IMR-90 (cell line): ENCODE results near the gene ATG10. TPM values are rescaled to one million over a fixed set of nuclear protein-coding genes. Genes with fewer than 3 reads are reported as not detected.

ENCODE experiments used
- ATAC-seq: fragments of 200-7000 bp; cut with Tn5 transposase; 2 replicates; pipeline ENCODE4 v1.9.1; 2020; ENCODE audit warnings: low read depth, mild to moderate bottlenecking, moderate library complexity
- BruUV-seq: library from RNA; stranded (reverse); fragments of 400-500 nt; replicated peaks from 2 replicates; lab custom pipeline; 2021; lab: Mats Ljungman, UMichigan
- CTCF ChIA-PET: fragments of 300-600 bp; formaldehyde crosslinking; extraction: SDS; loops from one replicate; lab custom pipeline; 2021; ENCODE audit warnings: antibody characterized with exemption; lab: Yijun Ruan, JAX
- POLR2A ChIA-PET: fragments of 300-600 bp; sonication (Branson Sonifier 250); formaldehyde crosslinking; loops from one replicate; lab custom pipeline; 2022; ENCODE audit warnings: antibody characterized with exemption; ENCODE audit not compliant: unreplicated experiment; lab: Charles Lee
- DNase-seq: peaks from one replicate; pipeline ENCODE4 v3.0.0; 2013
- H2AFZ ChIP-seq: replicated peaks from 2 replicates; pipeline ENCODE3; 2013; ENCODE audit warnings: low read length, mild to moderate bottlenecking; ENCODE audit not compliant: poor library complexity
- H2AK5ac ChIP-seq: 2 replicates; pipeline ENCODE4 v1.6.1; 2013; ENCODE audit warnings: low read depth, low read length, inconsistent platforms
- H2AK9ac ChIP-seq: replicated peaks from 2 replicates; pipeline ENCODE3; 2013; ENCODE audit warnings: mild to moderate bottlenecking, low read depth, low read length, moderate library complexity; ENCODE audit not compliant: poor library complexity
- H2BK120ac ChIP-seq: 2 replicates; pipeline ENCODE4 v1.6.1; 2013; ENCODE audit warnings: low read depth, low read length, inconsistent platforms
- H2BK15ac ChIP-seq: 3 replicates; pipeline ENCODE4 v1.6.1; 2013; ENCODE audit warnings: low read depth, low read length, inconsistent platforms
- H2BK20ac ChIP-seq: 2 replicates; pipeline ENCODE4 v1.6.1; 2013; ENCODE audit warnings: low read depth, mild to moderate bottlenecking, inconsistent platforms, low read length, moderate library complexity
- H2BK5ac ChIP-seq: 2 replicates; pipeline ENCODE4 v1.6.1; 2013; ENCODE audit warnings: mild to moderate bottlenecking, low read depth, low read length, inconsistent platforms; ENCODE audit not compliant: poor library complexity, severe bottlenecking
- H3K14ac ChIP-seq: replicated peaks from 2 replicates; pipeline ENCODE4 v1.6.1; 2013; ENCODE audit warnings: low read depth, low read length, inconsistent platforms
- H3K18ac ChIP-seq: 2 replicates; pipeline ENCODE4 v1.6.1; 2013; ENCODE audit warnings: low read depth, low read length, control low read depth
- H3K23ac ChIP-seq: 2 replicates; pipeline ENCODE4 v1.6.1; 2013; ENCODE audit warnings: low read depth, low read length, inconsistent platforms
- H3K27ac ChIP-seq: 2 replicates; pipeline ENCODE4 v1.5.1; 2013; ENCODE audit warnings: mild to moderate bottlenecking, control low read depth, low read length; ENCODE audit not compliant: insufficient read depth
- H3K27me3 ChIP-seq: 2 replicates; pipeline ENCODE4 v1.6.1; 2013; ENCODE audit warnings: low read length; ENCODE audit not compliant: control insufficient read depth, insufficient read depth
- H3K36me3 ChIP-seq: 2 replicates; pipeline ENCODE4 v1.6.1; 2013; ENCODE audit warnings: low read length, mixed read lengths; ENCODE audit not compliant: control insufficient read depth, insufficient read depth
- H3K4ac ChIP-seq: 2 replicates; pipeline ENCODE4 v1.6.1; 2013; ENCODE audit warnings: low read depth, low read length, inconsistent platforms
- H3K4me1 ChIP-seq: 2 replicates; pipeline ENCODE4 v1.6.1; 2013; ENCODE audit warnings: low read length, mixed read lengths; ENCODE audit not compliant: control insufficient read depth, insufficient read depth
- H3K4me2 ChIP-seq: 2 replicates; pipeline ENCODE4 v1.6.1; 2013; ENCODE audit warnings: low read depth, mild to moderate bottlenecking, control low read depth, low read length, moderate library complexity
- H3K4me3 ChIP-seq: 2 replicates; pipeline ENCODE4 v1.5.1; 2013; ENCODE audit warnings: low read depth, mild to moderate bottlenecking, control low read depth, low read length, moderate library complexity; ENCODE audit not compliant: insufficient read depth
- H3K56ac ChIP-seq: 2 replicates; pipeline ENCODE4 v1.6.1; 2013; ENCODE audit warnings: low read length, inconsistent platforms; ENCODE audit not compliant: insufficient read depth; ENCODE audit errors: extremely low read depth
- H3K79me1 ChIP-seq, 2 experiments: 2 replicates each; pipeline ENCODE4 v1.6.1; 2013; ENCODE audit warnings: low read length in 2 of 2, inconsistent platforms in 1 of 2, low read depth in 1 of 2
- H3K9ac ChIP-seq: 2 replicates; pipeline ENCODE4 v1.6.1; 2013; ENCODE audit warnings: low read depth, low read length, control low read depth
- H3K9me1 ChIP-seq: 2 replicates; pipeline ENCODE4 v1.6.1; 2013; ENCODE audit warnings: low read length, inconsistent platforms; ENCODE audit not compliant: insufficient read depth
- H3K9me3 ChIP-seq: 2 replicates; pipeline ENCODE4 v1.6.1; 2013; ENCODE audit warnings: low read length; ENCODE audit not compliant: control insufficient read depth, insufficient read depth
- H4K20me1 ChIP-seq: 2 replicates; pipeline ENCODE4 v1.6.1; 2013; ENCODE audit warnings: low read length, inconsistent platforms; ENCODE audit not compliant: insufficient read depth
- H4K5ac ChIP-seq: 2 replicates; pipeline ENCODE4 v1.6.1; 2013; ENCODE audit warnings: mild to moderate bottlenecking, low read depth, low read length, control low read depth
- H4K8ac ChIP-seq, 2 experiments: 2 replicates each; pipeline ENCODE4 v1.6.1; 2013; ENCODE audit warnings: low read depth in 2 of 2, low read length in 2 of 2, control low read depth in 1 of 2, inconsistent platforms in 1 of 2
- H4K91ac ChIP-seq: 2 replicates; pipeline ENCODE4 v1.6.1; 2013; ENCODE audit warnings: low read depth, low read length, inconsistent platforms; ENCODE audit not compliant: insufficient read depth
- BHLHE40 ChIP-seq: fragments of 150-350 bp; IDR thresholded peaks from 2 replicates; pipeline ENCODE4 v1.6.1; 2016; ENCODE audit warnings: mild to moderate bottlenecking, low read depth, low read length
- MAFK ChIP-seq: IDR thresholded peaks from 2 replicates; pipeline ENCODE4 v1.6.1; 2012; ENCODE audit warnings: low read depth, low read length, improper control_type of control experiment
- RFX5 ChIP-seq: IDR thresholded peaks from 2 replicates; pipeline ENCODE4 v1.8.0; 2012; ENCODE audit warnings: low read depth, mild to moderate bottlenecking, low read length, moderate library complexity
- WGBS, 2 experiments: methylation state at CpG; one replicate each; pipeline versions ENCODE4 v1.1.5 to v1.1.7; 2013; ENCODE audit warnings: missing lambda C conversion rate in 2 of 2; ENCODE audit not compliant: insufficient read length in 1 of 2; ENCODE audit errors: extremely low coverage in 2 of 2; 5-methylcytosine and 5-hydroxymethylcytosine counted together
- dilution Hi-C: fragments of 300-500 bp; cut with HindIII; formaldehyde crosslinking; loops from one replicate; pipeline ENCODE4 v1.14.3; 2018; ENCODE audit warnings: low sequenced_read_pairs; ENCODE audit not compliant: unreplicated experiment
- in situ Hi-C: fragments of 300-500 bp; cut with MboI; formaldehyde crosslinking; loops from 3 replicates; pipeline ENCODE4 v1.14.3; 2019; ENCODE audit warnings: low sequenced_read_pairs, inconsistent platforms, mixed read lengths
- intact Hi-C: fragments of 100-400 bp; cut with micrococcal nuclease; formaldehyde crosslinking; loops from 2 replicates; pipeline ENCODE4 v1.10.0; 2022
- polyA plus RNA-seq, 3 experiments: library from polyadenylated mRNA; depleted of rRNA; stranded (reverse); fragments of >200 nt; gene quantifications; 2 replicates each; pipeline ENCODE4 v1.2.3, GENCODE V29; 2012; ENCODE audit warnings: low replicate concordance in 1 of 3
- total RNA-seq: library from RNA; depleted of rRNA; stranded (reverse); fragments of >200 nt; gene quantifications from 2 replicates; pipeline ENCODE4 v1.2.3, GENCODE V29; 2012

Gene ATG10
- total and polyA plus RNA-seq, 2 of the 4 experiments (the other 2 are of a cell fraction): 3.4 to 8.1 TPM

- dilution Hi-C loops (no loop called here), intact Hi-C loops (loop anchor here (2.0 to 5.0 kb wide), 5 partner anchors 57 to 865 kb away; partner anchors contain the start of gene ZCCHC9), in situ Hi-C loops (loop anchor here (10.0 to 25.0 kb wide), 3 partner anchors 313 to 655 kb away; partner anchors contain the start of gene SSBP2)
- no peak overlapping the region; the same call in 1 of the 2 replicates for H3K4me2 ChIP-seq
- H4K91ac ChIP-seq: no peak overlapping the region
- H4K5ac ChIP-seq: no peak overlapping the region
- peaks cover 5% of the 10 kb centered on the region for H3K4me1 ChIP-seq
- H2BK15ac ChIP-seq: 0 out of 3 replicates have a peak overlapping the region, but pooled peaks have one; percentile 48
- H3K9ac ChIP-seq: no peak overlapping the region
- H3K36me3 ChIP-seq: no peaks in the 10 kb centered on the region
- H2BK20ac ChIP-seq: 0 out of 2 replicates have a peak overlapping the region, but pooled peaks have one; percentile 24
- H3K4ac ChIP-seq: no peak overlapping the region
- H2BK120ac ChIP-seq: no peak overlapping the region
- no peaks in the 10 kb centered on the region for H3K9me3 ChIP-seq
- no peak overlapping the region for H3K23ac ChIP-seq
- H4K8ac ChIP-seq: peak overlapping the region in 1 of 2 experiments; percentile 10; a peak in 1 of 4 replicates
- H3K27ac ChIP-seq: no peak overlapping the region
- no peak overlapping the region for H2AK5ac ChIP-seq
- ChIA-PET CTCF (interaction anchor here (1.0 to 1.3 kb wide), 2 partner anchors 59 to 193 kb away, joined by 3 read pairs; no protein-coding TSS in a partner anchor), POLR2A (no interaction called here)
- DNase-seq (peak; percentile 39), ATAC-seq (peak; percentile 15)
- H3K56ac ChIP-seq: no peak overlapping the region
- no TSS peak for BruUV-seq
- H3K14ac ChIP-seq: no peak overlapping the region
- no peak overlapping the region for H2AK9ac ChIP-seq
- peaks cover 3% of the 10 kb centered on the region; the same call in 1 of the 2 replicates for H3K9me1 ChIP-seq
- no peaks in the 10 kb centered on the region; a peak in 1 of 4 replicates for H3K79me1 ChIP-seq
- H2BK5ac ChIP-seq: no peak overlapping the region
- H3K27me3 ChIP-seq: no peaks in the 10 kb centered on the region
- H2AFZ ChIP-seq: no peak overlapping the region
- H3K18ac ChIP-seq: peak overlapping the region; percentile 53; the same call in 1 of the 2 replicates
- no peaks in the 10 kb centered on the region; the same call in 1 of the 2 replicates for H4K20me1 ChIP-seq
- H3K4me3 ChIP-seq: no peak overlapping the region
- TF ChIP-seq MAFK: no peak
- TF ChIP-seq RFX5: no peak
- TF ChIP-seq BHLHE40: no peak
- 0% methylated on average over 1 of the region's 3 CpGs; no CpG with 5 or more reads in 1 of the 2 experiments for WGBS, 2 experiments
Measured at GRCh38 chr5:82167372-82167935, 195.6 kb downstream of the ATG10 start.
